ENCODE measurements around the gene CAMTA1. TPM values are rescaled to one million over a fixed set of nuclear protein-coding genes. Genes with fewer than 3 reads are reported as not detected.

The CAMTA1 gene
- total RNA-seq, 1 donor from 2014 or later = 109 TPM

- no peaks in the 10 kb centered on the region for H3K36me3 Mint-ChIP-seq (ENCODE audit: low read depth)
- H3K27me3 Mint-ChIP-seq (ENCODE audit: low read depth) = no peaks in the 10 kb centered on the region
- H3K4me1 Mint-ChIP-seq = peaks cover 7% of the 10 kb centered on the region
- peak overlapping the region; percentile 43 for H3K27ac Mint-ChIP-seq (ENCODE audit: unreplicated experiment)
- H3K4me3 Mint-ChIP-seq = no peak overlapping the region
- no peak for DNase-seq (ENCODE audit: low read depth, low spot score)
- no peaks in the 10 kb centered on the region for H3K9me3 Mint-ChIP-seq
- no peak for TF ChIP-seq CTCF (conservative IDR thresholded peaks at IDR 0.05)
Measured at GRCh38 chr1:7119156-7119555, 333.9 kb downstream of the CAMTA1 start.

- no peaks in the 10 kb centered on the region for H3K36me3 Mint-ChIP-seq (ENCODE audit: low read depth)
- no peak for DNase-seq (ENCODE audit: low read depth, low spot score)
Measured at GRCh38 chr1:7120863-7121621, 335.8 kb downstream of the CAMTA1 start.

GRCh38 chr1:7121622-7121988, 336.4 kb downstream of the CAMTA1 start:
- no peaks in the 10 kb centered on the region for H3K9me3 Mint-ChIP-seq
- no peak overlapping the region for H3K27ac Mint-ChIP-seq (ENCODE audit: unreplicated experiment)
- no peak overlapping the region for H3K4me3 Mint-ChIP-seq
- H3K27me3 Mint-ChIP-seq (ENCODE audit: low read depth) = no peaks in the 10 kb centered on the region
- peaks cover 7% of the 10 kb centered on the region for H3K4me1 Mint-ChIP-seq
- H3K36me3 Mint-ChIP-seq (ENCODE audit: low read depth) = no peaks in the 10 kb centered on the region
- no peak for TF ChIP-seq CTCF (conservative IDR thresholded peaks at IDR 0.05)
- DNase-seq (ENCODE audit: low read depth, low spot score) = no peak

More at GRCh38 chr1:7120863-7121621, 335.8 kb downstream of the CAMTA1 start:
- H3K4me1 Mint-ChIP-seq = peaks cover 7% of the 10 kb centered on the region
- peak; percentile 13 for TF ChIP-seq CTCF (conservative IDR thresholded peaks at IDR 0.05)
- no peaks in the 10 kb centered on the region for H3K9me3 Mint-ChIP-seq
- no peak overlapping the region for H3K4me3 Mint-ChIP-seq
- H3K27ac Mint-ChIP-seq (ENCODE audit: unreplicated experiment) = no peak overlapping the region
- no peaks in the 10 kb centered on the region for H3K27me3 Mint-ChIP-seq (ENCODE audit: low read depth)

- DNase-seq (ENCODE audit: low read depth, low spot score) = no peak
- H3K4me1 Mint-ChIP-seq = no peaks in the 10 kb centered on the region
- H3K27ac Mint-ChIP-seq (ENCODE audit: unreplicated experiment) = no peak overlapping the region
Measured at GRCh38 chr1:7127322-7128075, 342.2 kb downstream of the CAMTA1 start.

GRCh38 chr1:7128293-7128692, 343.0 kb downstream of the CAMTA1 start:
- Mint-ChIP-seq H3K27ac (ENCODE audit: unreplicated experiment) (no peak overlapping the region), H3K4me3 (no peak overlapping the region), H3K27me3 (ENCODE audit: low read depth) (no peaks in the 10 kb centered on the region), H3K4me1 (no peaks in the 10 kb centered on the region), H3K9me3 (no peaks in the 10 kb centered on the region), H3K36me3 (ENCODE audit: low read depth) (no peaks in the 10 kb centered on the region)
- DNase-seq (ENCODE audit: low read depth, low spot score) = no peak
- TF ChIP-seq CTCF (conservative IDR thresholded peaks at IDR 0.05) = no peak

More at GRCh38 chr1:7127322-7128075, 342.2 kb downstream of the CAMTA1 start:
- no peaks in the 10 kb centered on the region for H3K27me3 Mint-ChIP-seq (ENCODE audit: low read depth)
- H3K4me3 Mint-ChIP-seq = no peak overlapping the region
- no peaks in the 10 kb centered on the region for H3K36me3 Mint-ChIP-seq (ENCODE audit: low read depth)
- TF ChIP-seq CTCF (conservative IDR thresholded peaks at IDR 0.05) = no peak
- no peaks in the 10 kb centered on the region for H3K9me3 Mint-ChIP-seq

Measured in neural crest cell (in vitro differentiated cells).